Activated T-helper 2 cell treated with anti-CD3 and anti-CD28 coated beads, Interferon-gamma antibody, Interleukin-2, Interleukin-4, amounts not matched to agents 10 μg/mL and 5 μg/mL and 100 μg/mL, durations not matched to agents 14 hours and 24 hours and 36 hours (primary cell): Measurements from ENCODE around the gene SPDEF. TPM values are rescaled to one million over a fixed set of nuclear protein-coding genes. Genes with fewer than 3 reads are reported as not detected.

Experiments used
- DNase-seq: peaks from one replicate; pipeline ENCODE4 v3.0.0; 2021; ENCODE audit warnings: low spot score
- H3K27ac Mint-ChIP-seq: one replicate; pipeline ENCODE4 v1.8.0; 2021; ENCODE audit warnings: mixed read lengths
- H3K27me3 Mint-ChIP-seq: one replicate; pipeline ENCODE4 v1.8.0; 2021; ENCODE audit warnings: low read depth, mixed read lengths
- H3K36me3 Mint-ChIP-seq: one replicate; pipeline ENCODE4 v1.8.0; 2021; ENCODE audit warnings: low read depth, mixed read lengths
- H3K4me1 Mint-ChIP-seq: one replicate; pipeline ENCODE4 v1.8.0; 2021; ENCODE audit warnings: low read depth, mixed read lengths
- H3K4me3 Mint-ChIP-seq: one replicate; pipeline ENCODE4 v1.8.0; 2021; ENCODE audit warnings: low read depth, mild to moderate bottlenecking, moderate library complexity, mixed read lengths
- H3K9me3 Mint-ChIP-seq: one replicate; pipeline ENCODE4 v1.8.0; 2021; ENCODE audit warnings: mixed read lengths
- intact Hi-C: fragments of 100-400 bp; cut with micrococcal nuclease; formaldehyde crosslinking; loops from one replicate; pipeline ENCODE4 v1.15.1; 2023
- total RNA-seq: library from RNA; stranded (reverse); gene quantifications from 2 replicates; pipeline ENCODE4 v1.2.3, GENCODE V29; 2022

The SPDEF gene
- total RNA-seq, 1 donor from 2014 or later: 0.16 TPM

GRCh38 chr6:34496103-34496685 lies 59.9 kb downstream of the SPDEF start:
- no peaks in the 10 kb centered on the region for H3K4me1 Mint-ChIP-seq
- intact Hi-C loops: no loop called here
- H3K4me3 Mint-ChIP-seq: no peak overlapping the region
- H3K27ac Mint-ChIP-seq: no peak overlapping the region
- peaks cover 5% of the 10 kb centered on the region for H3K27me3 Mint-ChIP-seq
- H3K36me3 Mint-ChIP-seq: no peaks in the 10 kb centered on the region
- H3K9me3 Mint-ChIP-seq: peaks cover 5% of the 10 kb centered on the region
- DNase-seq: no peak

GRCh38 chr6:34494973-34495372 lies 61.2 kb downstream of the SPDEF start:
- Mint-ChIP-seq H3K27me3 (peaks cover 5% of the 10 kb centered on the region), H3K4me1 (no peaks in the 10 kb centered on the region), H3K9me3 (no peaks in the 10 kb centered on the region), H3K4me3 (no peak overlapping the region), H3K27ac (no peak overlapping the region), H3K36me3 (no peaks in the 10 kb centered on the region)
- no peak for DNase-seq
- intact Hi-C loops: no loop called here

GRCh38 chr6:34493344-34493743 lies 62.8 kb downstream of the SPDEF start:
- no peak overlapping the region for H3K4me3 Mint-ChIP-seq
- peaks cover 5% of the 10 kb centered on the region for H3K27me3 Mint-ChIP-seq
- H3K36me3 Mint-ChIP-seq: no peaks in the 10 kb centered on the region
- no peak for DNase-seq
- H3K4me1 Mint-ChIP-seq: no peaks in the 10 kb centered on the region
- no peak overlapping the region for H3K27ac Mint-ChIP-seq
- no peaks in the 10 kb centered on the region for H3K9me3 Mint-ChIP-seq
- intact Hi-C loops: no loop called here

GRCh38 chr6:34491091-34491430 lies 65.1 kb downstream of the SPDEF start:
- intact Hi-C loops: no loop called here
- H3K4me3 Mint-ChIP-seq: no peak overlapping the region
- no peak for DNase-seq
- H3K9me3 Mint-ChIP-seq: no peaks in the 10 kb centered on the region
- H3K4me1 Mint-ChIP-seq: no peaks in the 10 kb centered on the region
- H3K27ac Mint-ChIP-seq: no peak overlapping the region
- no peaks in the 10 kb centered on the region for H3K36me3 Mint-ChIP-seq
- peaks cover 3% of the 10 kb centered on the region for H3K27me3 Mint-ChIP-seq

- H3K36me3 Mint-ChIP-seq: no peaks in the 10 kb centered on the region
- H3K27me3 Mint-ChIP-seq: peaks cover 3% of the 10 kb centered on the region
- H3K27ac Mint-ChIP-seq: no peak overlapping the region
- intact Hi-C loops: no loop called here
- no peaks in the 10 kb centered on the region for H3K9me3 Mint-ChIP-seq
- no peak overlapping the region for H3K4me3 Mint-ChIP-seq
- DNase-seq: no peak
- H3K4me1 Mint-ChIP-seq: peaks cover 3% of the 10 kb centered on the region
These were observed 65.6 kb downstream of the SPDEF start for GRCh38 chr6:34490390-34491090.

- DNase-seq: no peak
- no peaks in the 10 kb centered on the region for H3K27me3 Mint-ChIP-seq
- no peak overlapping the region for H3K27ac Mint-ChIP-seq
- no peak overlapping the region for H3K4me3 Mint-ChIP-seq
- H3K9me3 Mint-ChIP-seq: no peaks in the 10 kb centered on the region
- no peaks in the 10 kb centered on the region for H3K36me3 Mint-ChIP-seq
- intact Hi-C loops: no loop called here
- peaks cover 13% of the 10 kb centered on the region for H3K4me1 Mint-ChIP-seq
These were observed 66.8 kb downstream of the SPDEF start for GRCh38 chr6:34489207-34489805.

Other genes starting within 250 kb of the SPDEF start
- gene NUDT3, start 163.7 kb downstream of the SPDEF start, total RNA-seq: 21.3 and 21.7 TPM in 2 replicates
- 1,642 and 1,684 TPM in 2 replicates for gene RPS10, start 130.3 kb downstream of the SPDEF start, total RNA-seq
- not detected in 2 replicates for gene PACSIN1, start 90.3 kb downstream of the SPDEF start, total RNA-seq
- gene ILRUN, start 140.4 kb upstream of the SPDEF start, total RNA-seq: 68.7 and 72.9 TPM in 2 replicates
- gene SNRPC, start 201.2 kb upstream of the SPDEF start, total RNA-seq: 163 and 166 TPM in 2 replicates
- gene BLTP3A, start 235.8 kb upstream of the SPDEF start, total RNA-seq: 15.1 and 16.3 TPM in 2 replicates